Retinal pigment epithelial cell (primary cell): ENCODE measurements around the gene SH3BGRL2.
"Not testable (repeated sequence)": the region's sequence is repeated elsewhere in the genome, so short reads cannot be mapped to it uniquely, and the experiment has no call there.

Experiments used
- DNase-seq: peaks from one replicate; pipeline ENCODE4 v3.0.0-alpha.2; 2010; ENCODE audit warnings: low read depth
- H3K4me3 ChIP-seq: 2 replicates; pipeline ENCODE4 v1.5.1; 2011; ENCODE audit warnings: mild to moderate bottlenecking, low read length, control low read depth, moderate library complexity
- TF ChIP-seq, protein P1 (sequence below): conservative IDR thresholded peaks from 2 replicates; pipeline ENCODE4 v1.5.1; 2011; ENCODE audit warnings: low read depth, low read length, control low read depth, inconsistent platforms

SH3BGRL2 gene

GRCh38 chr6:79613912-79614311 lies 17.2 kb upstream of the SH3BGRL2 start:
- H3K4me3 ChIP-seq = no peak overlapping the region
- TF ChIP-seq, protein P1, sequence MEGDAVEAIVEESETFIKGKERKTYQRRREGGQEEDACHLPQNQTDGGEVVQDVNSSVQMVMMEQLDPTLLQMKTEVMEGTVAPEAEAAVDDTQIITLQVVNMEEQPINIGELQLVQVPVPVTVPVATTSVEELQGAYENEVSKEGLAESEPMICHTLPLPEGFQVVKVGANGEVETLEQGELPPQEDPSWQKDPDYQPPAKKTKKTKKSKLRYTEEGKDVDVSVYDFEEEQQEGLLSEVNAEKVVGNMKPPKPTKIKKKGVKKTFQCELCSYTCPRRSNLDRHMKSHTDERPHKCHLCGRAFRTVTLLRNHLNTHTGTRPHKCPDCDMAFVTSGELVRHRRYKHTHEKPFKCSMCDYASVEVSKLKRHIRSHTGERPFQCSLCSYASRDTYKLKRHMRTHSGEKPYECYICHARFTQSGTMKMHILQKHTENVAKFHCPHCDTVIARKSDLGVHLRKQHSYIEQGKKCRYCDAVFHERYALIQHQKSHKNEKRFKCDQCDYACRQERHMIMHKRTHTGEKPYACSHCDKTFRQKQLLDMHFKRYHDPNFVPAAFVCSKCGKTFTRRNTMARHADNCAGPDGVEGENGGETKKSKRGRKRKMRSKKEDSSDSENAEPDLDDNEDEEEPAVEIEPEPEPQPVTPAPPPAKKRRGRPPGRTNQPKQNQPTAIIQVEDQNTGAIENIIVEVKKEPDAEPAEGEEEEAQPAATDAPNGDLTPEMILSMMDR = no peak
- DNase-seq = no peak

DNA sequence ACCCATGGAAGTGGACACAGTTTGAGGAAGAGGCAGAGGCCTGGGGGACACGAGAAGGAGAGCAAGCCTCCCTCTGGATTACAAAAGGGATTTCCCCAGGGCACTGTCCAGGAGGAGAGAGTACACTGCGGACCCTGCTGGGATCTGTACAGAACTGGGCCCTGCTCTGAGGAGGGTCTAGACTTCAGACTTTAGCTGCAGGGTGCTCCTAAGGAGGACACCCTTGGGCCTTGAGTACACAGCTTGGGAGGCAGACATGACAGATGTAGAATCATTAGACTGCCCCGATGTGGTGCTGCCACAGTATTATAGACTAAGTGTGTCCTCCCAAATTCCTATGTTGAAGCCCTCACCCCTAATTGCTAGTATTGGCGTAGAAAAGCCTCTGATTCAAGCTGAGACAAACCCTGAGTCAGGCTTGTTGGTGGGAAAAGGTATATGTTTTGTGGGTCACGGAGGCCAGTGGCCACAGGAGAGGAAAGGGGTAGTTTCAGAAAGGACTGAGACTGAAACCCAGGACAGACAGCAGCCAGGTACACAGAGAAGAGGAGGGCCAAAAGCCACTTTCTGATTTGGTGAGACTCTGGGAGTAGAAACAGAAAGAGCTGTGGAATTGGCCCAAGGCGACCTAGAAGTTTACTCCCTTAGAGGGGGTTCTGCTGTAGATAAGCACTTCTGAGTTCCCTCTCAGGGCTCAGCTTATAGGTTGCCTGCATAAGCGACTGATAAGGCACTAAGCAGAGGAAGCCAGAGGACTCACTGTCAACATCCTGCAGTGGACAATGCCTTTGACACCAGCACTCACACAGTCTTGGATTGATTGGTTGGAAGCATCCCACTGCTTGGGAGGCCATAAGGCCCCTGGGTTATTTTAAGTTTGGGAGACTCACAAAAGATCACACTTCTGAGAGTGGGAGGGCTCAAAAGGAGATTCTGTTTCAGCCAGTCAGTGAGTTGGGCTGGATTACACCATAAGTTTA lies 16.5 kb upstream of the SH3BGRL2 start:
- H3K4me3 ChIP-seq = no peak overlapping the region
- TF ChIP-seq, protein P1 = no peak
- no peak for DNase-seq

DNA sequence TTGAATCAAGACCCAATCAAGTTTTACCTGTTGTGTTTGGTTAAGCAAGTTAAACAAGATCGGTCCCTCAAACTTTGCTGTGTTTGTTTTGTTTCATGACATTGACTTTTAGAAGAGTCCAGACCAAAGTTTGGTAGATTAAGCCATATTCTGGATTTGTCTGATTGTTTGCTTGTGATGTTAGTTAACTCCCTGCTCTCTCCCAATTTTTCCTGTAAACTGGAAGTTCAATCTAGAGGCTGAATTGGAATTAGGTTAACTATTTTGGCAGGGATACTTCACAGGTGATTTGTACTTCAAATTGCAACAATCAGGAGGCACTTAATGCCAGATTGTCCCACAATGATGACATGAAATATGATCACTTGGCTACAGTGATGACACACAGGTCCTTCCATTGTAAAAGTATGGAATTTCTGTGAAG lies 13.6 kb upstream of the SH3BGRL2 start:
- DNase-seq = no peak
- TF ChIP-seq, protein P1 = no peak
- no peak overlapping the region for H3K4me3 ChIP-seq

DNA sequence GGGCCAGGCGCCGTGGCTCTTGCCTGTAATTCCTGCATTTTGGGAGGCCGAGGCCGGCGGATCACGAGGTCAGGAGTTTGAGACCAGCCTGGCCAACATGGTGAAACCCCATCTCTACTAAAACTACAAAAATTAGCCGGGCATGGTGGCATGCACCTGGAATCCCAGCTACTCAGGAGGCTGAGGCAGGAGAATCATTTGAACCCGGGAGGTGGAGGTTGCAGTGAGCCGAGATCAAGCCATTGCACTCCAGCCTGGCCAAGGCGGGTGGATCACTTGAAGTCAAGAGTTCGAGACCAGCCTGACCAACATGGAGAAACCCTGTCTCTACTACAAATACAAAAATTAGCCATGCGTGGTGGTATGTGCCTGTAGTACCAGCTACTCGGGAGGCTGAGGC lies 12.7 kb upstream of the SH3BGRL2 start:
- not testable (repeated sequence) for DNase-seq, H3K4me3 ChIP-seq

DNA sequence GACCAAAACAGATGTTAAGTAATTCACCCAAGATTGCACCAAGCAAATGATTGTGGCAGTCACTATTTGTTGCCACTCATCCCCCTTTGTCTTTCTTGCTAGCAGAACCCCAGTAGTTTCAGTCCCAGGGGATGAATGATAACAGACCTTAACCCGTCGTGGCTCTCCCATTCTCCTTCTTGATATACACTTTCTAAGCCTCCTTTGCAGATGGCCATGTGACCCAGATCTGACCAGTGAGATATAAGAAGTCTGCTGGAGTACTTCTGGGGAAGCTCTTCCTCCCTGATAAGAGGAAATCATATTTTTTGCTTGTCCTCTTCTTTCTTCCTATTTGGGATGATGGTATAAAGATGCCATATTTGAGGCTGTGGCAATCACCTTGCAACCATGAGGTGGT lies 9.6 kb upstream of the SH3BGRL2 start:
- DNase-seq = no peak
- no peak overlapping the region for H3K4me3 ChIP-seq
- TF ChIP-seq, protein P1 = no peak

- H3K4me3 ChIP-seq = no peak overlapping the region
- DNase-seq = no peak
- TF ChIP-seq, protein P1 = no peak
These were observed 8.8 kb upstream of the SH3BGRL2 start for GRCh38 chr6:79622364-79622763.

DNA sequence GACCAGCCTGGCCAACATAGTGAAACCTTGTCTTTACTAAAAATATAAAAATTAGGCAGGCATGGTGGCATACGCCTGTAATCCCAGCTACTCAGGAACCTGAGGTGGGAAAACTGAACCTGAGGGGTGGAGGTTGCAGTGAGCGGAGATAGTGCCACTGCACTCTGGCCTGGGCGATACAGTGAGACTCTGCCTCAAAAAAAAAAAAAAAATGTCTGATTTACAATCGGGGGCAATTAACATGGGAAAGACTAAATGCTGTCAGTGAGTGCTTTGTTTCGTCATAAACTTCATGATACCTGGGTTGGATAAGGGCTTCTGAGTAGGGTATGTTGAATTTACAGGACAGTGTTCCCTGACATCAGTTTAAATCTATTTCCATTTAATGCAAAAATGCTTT lies 8.0 kb upstream of the SH3BGRL2 start:
- TF ChIP-seq, protein P1 = no peak
- no peak for DNase-seq
- H3K4me3 ChIP-seq = no peak overlapping the region
